GM21717 (cell line): ENCODE measurements around the gene RBFOX2.
"Not testable (repeated sequence)": the region's sequence is repeated elsewhere in the genome, so short reads cannot be mapped to it uniquely, and the experiment has no call there.

Experiments used
- ATAC-seq: cut with Tn5 transposase; IDR thresholded peaks from one replicate; pipeline ENCODE4 v1.9.1; 2021; ENCODE audit warnings: mild to moderate bottlenecking, moderate library complexity; ENCODE audit not compliant: unreplicated experiment

Gene RBFOX2

DNA sequence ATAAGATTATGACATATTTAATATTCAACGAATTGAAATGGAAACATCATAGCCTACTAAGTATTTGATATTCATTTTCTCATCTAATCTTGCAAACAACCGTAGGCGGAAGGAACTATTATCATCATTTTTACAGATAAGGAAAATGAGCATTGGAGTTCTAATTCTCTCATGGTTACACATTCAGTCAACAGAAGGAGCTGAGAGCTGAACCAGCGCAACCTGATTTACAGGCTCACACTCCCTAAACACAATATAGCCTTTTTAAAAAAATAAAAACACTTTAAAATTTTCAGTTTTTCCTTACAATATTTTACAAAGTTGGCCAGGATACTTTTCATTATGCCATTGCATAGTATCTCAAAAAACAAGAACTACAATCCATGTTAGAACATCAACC lies 236.1 kb downstream of the RBFOX2 start:
- ATAC-seq = no peak

DNA sequence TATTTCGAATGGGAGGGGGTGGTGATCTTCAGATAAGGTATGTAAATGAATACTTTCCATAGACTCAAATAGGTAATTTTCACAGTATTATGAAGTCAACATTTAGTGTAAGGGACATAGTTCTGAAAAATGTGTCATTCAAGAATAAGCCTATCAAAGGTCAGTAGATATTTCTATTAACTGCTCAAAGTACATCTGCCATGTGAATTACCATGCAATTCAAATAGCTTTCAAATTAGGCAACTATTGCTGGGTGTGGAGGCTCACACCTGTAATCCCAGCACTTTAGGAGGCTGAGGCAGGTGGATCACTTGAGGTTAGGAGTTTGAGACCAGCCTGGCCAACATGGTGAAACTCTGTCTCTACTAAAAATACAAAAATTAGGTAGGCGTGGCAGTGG lies 236.8 kb downstream of the RBFOX2 start:
- not testable (repeated sequence) for ATAC-seq

DNA sequence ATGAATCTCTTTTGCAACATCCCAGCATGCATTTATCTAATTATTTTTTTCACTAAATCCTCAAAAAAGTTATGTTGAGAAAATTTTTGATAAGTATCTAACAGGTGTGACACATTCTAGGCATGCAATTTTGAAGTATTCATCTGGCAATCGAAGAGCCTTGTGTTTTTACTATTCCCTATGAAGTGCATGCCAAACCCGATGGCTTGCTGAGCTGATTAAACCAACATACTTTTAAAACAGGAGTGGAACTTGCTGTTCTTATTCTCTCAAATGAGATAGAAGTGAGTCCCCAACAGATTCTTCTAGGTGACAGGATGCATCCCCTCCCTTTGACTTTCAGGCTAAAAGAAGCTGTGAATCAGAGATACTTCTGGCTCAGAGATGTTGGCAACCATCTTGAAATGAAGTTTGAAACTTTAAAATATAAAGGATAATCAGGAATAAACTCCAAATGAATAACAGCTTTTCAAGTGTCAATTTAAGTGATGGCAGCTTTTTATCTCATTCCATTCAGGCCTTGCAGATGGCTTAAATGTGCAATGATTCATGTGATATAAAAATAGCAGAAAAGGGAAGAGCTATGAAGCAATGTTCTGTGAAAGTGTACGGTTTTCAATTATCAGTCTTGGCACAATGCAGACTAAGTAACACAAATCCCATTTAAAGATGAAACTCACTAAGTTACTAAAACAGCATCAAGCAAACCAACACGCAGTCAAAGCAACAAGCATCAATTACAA lies 243.3 kb downstream of the RBFOX2 start:
- no peak for ATAC-seq

DNA sequence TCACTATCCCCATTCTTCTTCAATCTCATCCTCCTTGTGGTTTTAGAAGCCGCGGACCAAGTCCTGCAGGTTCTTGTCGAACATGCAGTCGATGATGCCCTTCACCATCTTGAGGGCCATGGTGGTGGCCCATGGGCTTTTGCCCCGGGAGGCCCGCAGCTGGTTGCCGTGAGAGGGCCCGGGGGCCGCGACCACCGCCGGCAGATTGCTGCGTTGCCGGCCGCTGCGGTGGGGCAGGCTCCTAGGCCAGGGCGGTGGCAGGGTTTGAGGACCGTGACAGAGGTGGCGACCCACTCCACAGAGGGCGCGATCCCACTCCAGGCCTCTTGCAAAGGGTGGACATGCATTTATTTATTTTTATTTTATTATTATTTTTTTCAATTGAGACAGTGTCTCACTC lies 244.0 kb downstream of the RBFOX2 start:
- ATAC-seq = no peak

DNA sequence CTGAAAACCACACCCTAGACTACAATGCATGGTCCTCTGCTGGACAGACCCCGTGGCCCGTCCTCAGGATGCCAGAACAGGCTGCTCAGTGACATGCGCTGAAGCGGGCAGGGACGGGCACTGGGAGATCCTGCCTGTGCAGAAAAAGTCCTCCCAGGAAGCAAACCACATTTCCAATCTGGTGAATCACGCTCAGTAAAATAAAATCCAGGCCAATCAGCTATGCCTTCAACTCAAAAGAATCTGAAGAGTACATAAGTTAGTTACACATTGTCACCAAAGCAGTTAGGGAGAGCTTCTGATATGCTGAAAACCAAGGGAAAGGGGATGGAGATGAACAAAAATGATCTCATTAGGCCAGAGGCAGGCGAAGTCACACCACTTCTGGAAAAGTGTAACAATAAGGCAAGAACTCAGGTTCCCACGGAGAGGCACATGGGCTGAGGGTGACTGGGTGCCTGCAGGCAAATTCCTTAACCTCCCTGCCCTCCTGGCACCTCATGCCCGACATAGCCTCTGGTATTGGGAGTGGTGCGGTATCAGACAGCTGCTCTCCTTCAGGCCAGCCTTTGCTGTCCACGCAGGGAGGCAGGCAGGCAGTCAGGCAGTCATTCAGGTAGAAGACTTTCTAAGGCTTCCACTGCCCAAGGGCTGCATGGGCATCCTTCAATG lies 244.5 kb downstream of the RBFOX2 start:
- ATAC-seq = no peak

DNA sequence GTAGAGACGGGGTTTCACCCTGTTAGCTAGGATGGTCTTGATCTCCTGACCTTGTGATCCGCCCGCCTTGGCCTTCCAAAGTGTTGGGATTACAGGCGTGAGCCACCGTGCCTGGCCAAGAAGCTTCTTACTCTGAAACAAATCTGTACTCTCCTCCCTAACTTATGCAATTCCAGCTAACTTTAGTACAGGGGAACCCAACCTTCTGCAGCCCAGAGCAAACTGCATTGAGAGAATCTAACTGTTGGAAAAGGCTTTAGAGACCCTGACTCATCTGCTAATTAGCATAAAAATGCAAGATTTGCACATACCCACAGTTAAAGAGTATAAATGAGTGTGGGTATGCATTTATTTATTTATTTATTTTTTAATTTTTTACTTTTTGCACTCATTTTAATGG lies 246.1 kb downstream of the RBFOX2 start:
- no peak for ATAC-seq

GRCh38 chr22:35781898-35782297 lies 246.7 kb downstream of the RBFOX2 start:
- ATAC-seq = no peak

DNA sequence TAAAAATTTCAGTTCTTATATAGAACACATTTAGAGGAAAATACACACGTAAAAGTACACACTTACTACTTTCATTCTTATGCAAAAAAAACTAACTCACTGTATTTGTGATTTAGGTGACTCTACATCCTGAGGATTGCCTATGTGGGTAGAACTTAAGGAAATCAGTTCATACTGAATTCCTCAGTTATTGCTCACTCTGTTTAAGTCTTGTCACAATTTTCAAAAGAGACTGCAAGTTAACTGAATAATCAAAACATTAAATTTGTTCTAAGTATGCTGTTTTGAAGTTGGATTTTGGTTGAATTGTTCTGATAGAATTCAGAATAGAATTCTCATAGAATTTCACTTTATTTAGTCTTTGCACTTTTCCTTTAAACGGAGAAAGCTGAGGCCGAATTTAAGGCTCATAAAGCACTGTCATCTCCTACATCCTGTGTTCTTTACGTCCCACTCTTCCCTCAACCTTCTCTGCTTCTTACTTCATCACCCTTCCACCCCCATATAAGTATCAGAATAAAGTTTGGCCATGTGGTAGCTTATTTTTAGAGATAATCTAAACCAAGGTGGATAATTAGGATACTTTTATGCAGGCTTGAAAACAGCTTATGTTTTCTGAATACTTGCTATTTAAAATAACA lies 251.2 kb downstream of the RBFOX2 start:
- ATAC-seq = no peak

DNA sequence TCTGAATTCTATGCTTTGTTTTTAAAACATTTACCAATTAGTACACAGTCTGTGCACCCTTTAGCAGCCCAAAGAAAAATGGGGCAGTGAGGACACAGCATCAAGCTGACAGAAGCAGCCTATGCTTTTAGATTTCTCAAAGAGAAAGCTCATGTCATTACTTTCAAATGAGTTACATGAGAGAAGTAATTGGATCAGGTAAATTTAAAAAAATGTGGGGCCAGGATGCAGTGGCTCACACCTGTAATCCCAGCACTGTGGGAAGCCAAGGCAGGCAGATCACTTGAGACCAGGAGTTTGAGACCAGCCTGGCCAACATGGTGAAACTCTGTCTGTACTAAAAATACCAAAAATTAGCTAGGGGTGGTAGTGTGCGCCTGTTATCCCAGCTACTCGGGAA lies 253.3 kb downstream of the RBFOX2 start:
- no peak for ATAC-seq

DNA sequence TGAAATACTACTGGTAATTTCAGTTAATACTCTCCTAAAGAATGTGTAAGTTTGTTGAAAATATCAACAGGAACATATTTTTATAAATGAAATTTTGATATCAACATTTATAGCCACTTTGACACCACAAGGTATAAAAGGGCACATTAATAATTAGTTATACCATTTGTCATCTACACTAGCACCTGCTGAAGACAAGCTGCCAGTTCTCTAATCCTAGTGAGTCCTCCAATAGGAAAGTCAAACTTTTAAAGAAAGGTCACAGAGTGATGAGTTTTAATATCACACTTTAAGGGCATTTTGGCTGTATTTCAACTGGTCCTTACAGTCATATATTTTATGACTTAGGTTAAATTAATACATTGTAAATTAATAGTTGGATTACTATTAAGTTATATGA lies 258.6 kb downstream of the RBFOX2 start:
- no peak for ATAC-seq

DNA sequence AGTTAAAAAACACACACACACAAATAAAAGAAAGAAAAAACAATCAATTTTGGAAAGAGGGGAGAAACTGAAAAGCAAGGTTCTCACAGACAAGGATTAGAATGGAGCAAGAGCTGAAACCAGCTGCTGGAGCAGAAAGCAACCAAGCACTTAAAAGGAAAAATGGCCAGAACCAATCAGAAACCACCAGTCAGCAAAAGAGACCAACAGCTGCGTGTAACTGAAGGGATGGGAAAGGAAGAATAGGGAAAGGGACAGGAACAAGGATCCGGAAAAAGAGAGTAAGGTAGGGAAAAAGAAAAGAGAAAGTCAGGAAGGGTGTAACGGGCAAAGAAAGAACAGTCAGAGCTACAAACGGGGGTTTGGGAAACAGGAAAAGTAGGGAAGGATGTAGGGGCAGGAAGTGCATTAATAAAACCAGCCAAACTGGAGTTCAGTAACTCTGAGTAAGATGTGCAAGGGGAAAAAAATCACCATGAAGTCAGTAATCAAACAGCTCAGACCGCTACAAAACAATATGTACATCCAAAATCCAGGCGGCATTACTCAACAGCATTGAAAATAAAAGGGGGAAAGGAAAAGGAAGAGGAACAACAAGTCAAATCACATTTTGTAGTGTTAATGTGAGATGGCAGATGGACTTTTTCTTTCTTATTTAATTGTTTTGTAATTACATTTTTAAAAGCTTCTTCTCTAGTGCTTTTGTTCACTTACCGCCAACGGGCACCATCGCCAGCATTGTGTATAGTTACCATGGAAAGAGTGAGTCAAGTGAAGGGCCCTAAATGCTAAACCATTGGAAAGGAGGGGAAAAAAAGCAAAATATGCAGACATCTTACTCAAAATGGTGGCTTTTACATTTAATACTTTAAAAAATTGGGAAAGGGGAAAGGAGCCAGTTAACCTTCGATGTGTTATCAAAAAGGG lies 261.7 kb downstream of the RBFOX2 start:
- ATAC-seq = no peak

GRCh38 chr22:35761037-35761436 lies 267.6 kb downstream of the RBFOX2 start:
- ATAC-seq = no peak

GRCh38 chr22:35758394-35758793 lies 270.2 kb downstream of the RBFOX2 start:
- ATAC-seq = no peak

DNA sequence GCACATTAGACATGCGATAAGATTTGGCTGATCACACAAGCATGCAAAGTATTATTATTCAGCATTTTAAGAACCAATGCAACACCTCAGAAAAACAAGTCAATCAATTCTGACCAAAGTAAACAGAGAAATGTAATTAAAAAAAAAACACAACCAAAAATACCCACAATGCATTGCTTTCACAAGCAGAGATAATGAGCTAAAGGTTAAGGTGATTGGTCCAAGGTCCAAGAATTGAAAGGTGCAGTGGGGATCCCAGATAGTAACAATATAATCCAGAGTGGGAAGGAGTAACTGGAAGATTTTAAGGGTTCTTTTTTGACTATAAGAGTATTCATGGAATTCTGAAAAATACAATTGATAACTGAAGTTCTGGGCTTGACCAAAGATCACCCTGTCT lies 271.9 kb downstream of the RBFOX2 start:
- ATAC-seq = no peak

DNA sequence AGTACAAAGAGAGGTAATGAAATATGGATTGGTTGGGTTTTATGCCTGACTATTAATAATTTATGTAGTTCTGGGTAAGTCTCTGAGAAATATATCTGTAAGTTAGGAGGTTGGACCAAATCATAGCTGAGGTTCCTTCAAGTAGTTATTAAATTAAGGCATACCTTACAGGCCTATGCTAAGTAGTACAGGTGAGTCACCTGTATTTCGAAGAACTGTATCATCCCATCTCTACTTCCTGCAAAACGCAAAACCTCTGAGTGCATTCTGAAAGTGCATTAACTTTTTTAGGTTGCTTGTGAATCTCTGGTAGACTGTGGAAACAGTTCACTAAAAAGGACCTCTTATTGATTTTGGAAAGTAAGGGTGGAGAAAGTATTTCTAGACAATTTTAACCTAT lies 273.9 kb downstream of the RBFOX2 start:
- ATAC-seq = no peak

DNA sequence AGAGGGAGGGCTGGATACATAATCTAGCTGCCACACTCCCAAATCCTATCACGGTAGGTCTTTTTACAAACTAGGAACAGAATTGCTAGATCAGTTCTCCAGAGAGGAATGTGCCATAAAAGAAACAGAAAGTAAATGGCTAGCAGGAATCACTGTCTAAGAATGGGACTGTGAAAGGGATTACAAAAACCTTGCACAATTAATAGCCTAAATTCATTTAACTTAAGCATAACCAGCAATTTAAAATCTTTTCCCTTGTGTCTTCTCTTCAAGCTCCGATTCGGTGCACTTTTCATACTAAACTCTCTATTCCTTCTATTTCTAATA lies 275.8 kb downstream of the RBFOX2 start:
- no peak for ATAC-seq

- no peak for ATAC-seq
Measured at GRCh38 chr22:35752006-35752862, 276.4 kb downstream of the RBFOX2 start.

GRCh38 chr22:35749808-35750207 lies 278.8 kb downstream of the RBFOX2 start:
- ATAC-seq = peak; percentile 66

DNA sequence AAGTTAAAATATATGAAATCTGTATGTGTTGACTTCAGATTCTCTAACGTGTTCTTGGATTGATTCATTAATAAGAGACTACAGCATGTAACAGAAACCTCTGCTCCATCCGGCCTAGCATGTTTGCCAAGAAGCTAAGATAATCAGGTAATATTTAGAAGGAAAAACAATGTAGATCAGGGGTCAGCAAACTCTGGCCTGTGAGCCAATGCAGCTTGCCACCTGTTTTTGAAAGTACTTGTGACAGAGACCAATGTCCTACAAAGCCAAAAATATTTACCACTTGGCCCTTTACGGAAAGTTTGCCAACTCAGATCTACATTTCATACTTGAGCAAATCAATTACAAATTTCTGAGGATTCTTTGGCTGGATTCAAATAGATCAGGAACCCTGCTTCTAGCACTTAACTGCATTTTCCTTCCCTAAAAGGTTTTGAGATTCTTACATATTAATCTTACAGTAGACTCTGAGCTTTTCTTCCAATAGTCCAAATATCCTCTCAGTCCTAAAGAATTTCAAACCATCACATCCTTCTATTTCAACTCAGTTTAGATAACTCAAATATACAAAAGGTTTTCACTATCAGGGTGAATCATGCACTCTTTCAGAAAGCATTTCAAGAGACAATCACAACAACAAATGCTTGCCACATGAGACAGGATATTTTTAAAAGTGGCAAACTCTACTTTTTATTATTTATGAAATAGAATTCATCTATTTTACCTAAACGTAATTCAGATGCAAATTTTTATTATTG lies 281.5 kb downstream of the RBFOX2 start:
- ATAC-seq = no peak

DNA sequence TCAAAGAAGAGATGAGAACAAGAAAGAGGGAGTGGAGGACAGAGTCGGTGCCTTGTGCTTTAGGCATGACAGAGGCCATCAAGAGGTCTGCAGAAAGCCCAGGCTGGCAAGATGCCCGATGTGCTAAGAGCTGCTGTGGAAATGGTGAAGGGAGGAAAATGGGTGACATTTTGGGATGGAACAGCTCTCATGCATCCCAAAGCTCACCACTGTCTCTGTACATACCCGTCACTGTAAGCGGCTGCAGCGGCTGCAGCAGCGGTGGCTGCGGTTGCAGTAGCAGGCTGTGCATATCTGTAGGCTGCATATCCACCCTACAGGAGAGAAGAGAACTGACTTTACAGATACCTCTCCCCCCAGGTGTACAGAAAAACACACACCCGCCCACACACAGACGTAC lies 282.4 kb downstream of the RBFOX2 start:
- no peak for ATAC-seq
